OCI-M1 (cell line): ENCODE results near the gene RNU2-1.
"Not testable (repeated sequence)": the region's sequence is repeated elsewhere in the genome, so short reads cannot be mapped to it uniquely, and the experiment has no call there.

Experiments
- DNase-seq: peaks from one replicate; lab custom pipeline; 2025; lab: John Stamatoyannopoulos, UW

Gene RNU2-1

DNA sequence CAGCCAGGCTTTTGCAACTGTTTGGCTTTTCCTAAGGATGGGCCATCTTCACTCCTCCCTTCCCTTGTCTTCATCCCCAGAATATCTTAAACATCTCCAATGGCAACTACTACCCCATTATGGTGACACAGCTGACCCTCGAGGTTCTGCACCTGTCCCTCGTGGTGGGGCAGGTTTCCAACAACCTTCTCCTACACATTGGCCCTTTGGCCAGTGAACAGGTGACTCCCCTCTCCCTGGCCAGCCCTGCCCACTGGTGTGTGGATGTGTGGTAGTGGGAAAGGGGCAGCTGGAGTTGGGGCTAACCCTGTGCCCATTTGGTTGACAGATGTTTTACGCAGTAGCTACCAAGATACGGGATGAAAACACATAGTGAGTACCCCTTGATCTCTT, 17.4 kb downstream of the RNU2-1 start:
- no peak for DNase-seq

GRCh38 chr17:43215341-43215740, 18.4 kb downstream of the RNU2-1 start:
- DNase-seq = no peak

DNA sequence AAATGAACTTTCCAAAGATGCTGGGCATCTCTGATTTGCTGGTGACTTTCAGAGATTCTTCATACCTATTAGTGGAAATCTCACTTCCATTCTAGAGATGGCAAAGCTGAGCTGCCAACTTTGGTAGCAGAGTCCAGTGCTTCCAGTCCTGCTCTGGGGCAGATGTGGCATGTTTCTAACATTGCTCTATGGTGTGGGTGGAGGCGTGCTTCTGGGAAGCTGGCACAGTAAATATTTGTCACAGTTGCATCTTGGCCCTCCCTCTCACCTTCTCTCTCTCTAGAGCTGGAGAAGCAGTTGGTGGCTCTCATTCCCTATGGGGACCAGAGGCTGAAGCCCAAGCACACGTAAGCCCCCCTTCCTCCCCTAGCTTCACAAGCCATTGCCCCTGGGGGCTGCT, 20.2 kb downstream of the RNU2-1 start:
- DNase-seq = no peak

- DNase-seq = peak; percentile 71
Measured at GRCh38 chr17:43212641-43213490, 20.9 kb downstream of the RNU2-1 start.

DNA sequence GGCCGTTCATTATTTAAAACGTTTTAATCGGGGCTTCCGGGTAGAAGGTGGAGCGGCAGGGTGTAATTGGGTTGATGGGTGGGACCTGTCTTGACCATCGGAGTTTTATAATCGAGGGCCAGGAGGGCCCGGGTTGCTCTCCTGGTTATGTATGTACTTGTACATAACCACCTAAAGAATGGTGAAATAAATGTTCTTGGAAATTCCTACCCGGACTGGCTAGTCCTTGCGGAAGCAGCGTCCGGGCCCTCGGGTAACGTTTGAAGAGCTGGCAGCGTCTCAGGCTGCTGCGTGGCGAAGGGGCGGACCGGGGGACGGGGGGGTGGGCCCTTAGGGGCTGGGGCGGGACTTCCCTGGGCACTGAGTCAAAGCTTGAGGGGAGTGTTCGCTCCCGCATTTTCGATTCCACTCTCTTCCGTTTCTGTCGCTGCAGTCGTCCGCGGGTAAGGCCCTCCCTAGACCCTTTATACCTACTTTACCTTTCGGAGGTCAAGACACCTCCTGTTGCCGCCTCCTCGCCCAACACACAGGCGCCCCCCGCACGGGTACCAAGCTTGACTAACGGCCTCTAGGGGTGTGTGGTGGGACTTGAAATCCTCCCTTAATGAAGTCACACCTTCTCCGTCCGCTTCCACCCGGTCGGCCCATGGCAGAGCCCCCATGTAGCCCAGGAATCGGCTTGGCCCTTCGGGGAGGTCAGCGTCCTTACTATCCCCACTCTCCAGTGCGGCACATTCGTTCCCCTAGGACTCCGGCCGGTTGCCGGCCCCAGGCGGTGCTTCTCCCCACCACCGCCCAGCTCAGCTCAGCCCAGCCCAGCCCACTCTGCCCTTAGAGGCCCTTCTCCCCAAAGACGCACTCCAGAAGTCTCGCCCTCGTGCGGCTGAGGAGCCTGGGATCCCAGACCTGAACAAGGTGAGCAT, 22.0 kb downstream of the RNU2-1 start, which contains the start of gene TMEM106A:
Gene TMEM106A (plus strand): TSS at position 396 of the 923 bp plus-strand sequence. CDS start 1,167 bp downstream, outside the sequence.
- DNase-seq = peak; percentile 86

DNA sequence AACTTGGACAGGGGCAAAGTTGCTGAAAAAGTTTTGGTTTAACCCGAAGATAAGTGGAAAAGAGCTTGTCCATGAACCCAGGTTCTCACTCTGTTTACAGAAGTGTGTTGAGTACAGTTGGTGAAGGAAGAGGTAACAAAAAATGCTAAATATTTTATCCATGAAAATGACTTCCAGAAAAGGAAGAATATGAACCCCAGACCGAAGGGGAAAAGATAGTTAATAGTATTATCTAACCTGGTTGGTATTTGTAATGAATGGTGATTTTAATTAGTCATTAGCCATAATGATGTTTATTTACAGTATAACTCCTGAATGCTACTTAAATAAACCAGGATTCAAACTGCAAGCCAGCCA, 22.7 kb downstream of the RNU2-1 start:
- DNase-seq = peak; percentile 57

DNA sequence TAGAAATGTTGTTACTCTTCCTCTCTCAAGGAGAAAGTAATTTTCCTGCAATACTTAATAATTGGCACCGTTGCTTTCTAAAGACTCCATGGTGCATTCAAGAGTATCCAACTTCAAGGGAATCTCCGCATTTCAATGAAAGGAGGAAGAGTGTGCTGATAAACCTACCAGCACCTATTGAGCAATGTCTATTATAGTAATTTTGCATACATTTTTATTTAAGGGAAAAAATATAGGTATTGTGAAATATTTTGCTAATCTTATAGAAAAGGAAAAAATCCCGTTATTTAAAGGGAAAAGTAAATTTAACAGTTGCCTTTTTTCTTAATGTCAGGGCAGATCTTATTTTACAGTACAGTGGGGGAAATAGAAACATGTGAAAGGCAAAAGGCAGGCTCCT, 23.2 kb downstream of the RNU2-1 start:
- no peak for DNase-seq

- DNase-seq = not testable (repeated sequence)
Measured at GRCh38 chr17:43203013-43203412, 30.8 kb downstream of the RNU2-1 start.

DNA sequence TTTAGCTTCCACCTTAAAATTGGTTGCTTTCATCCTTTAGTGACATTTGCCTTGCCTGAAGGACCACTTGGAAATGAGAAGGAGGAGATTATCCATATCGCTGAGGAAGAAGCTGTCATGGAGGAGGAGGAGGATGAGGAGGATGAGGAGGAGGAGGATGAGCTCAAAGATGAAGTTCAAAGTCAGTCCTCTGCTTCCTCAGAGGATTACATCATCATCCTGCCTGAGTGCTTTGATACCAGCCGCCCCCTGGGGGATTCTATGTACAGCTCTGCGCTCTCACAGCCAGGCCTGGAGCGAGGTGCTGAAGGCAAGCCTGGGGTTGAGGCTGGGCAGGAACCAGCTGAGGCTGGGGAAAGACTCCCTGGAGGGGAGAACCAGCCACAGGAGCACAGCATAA, 33.6 kb downstream of the RNU2-1 start:
- no peak for DNase-seq

GRCh38 chr17:43199633-43200032, 34.1 kb downstream of the RNU2-1 start:
- DNase-seq = no peak

DNA sequence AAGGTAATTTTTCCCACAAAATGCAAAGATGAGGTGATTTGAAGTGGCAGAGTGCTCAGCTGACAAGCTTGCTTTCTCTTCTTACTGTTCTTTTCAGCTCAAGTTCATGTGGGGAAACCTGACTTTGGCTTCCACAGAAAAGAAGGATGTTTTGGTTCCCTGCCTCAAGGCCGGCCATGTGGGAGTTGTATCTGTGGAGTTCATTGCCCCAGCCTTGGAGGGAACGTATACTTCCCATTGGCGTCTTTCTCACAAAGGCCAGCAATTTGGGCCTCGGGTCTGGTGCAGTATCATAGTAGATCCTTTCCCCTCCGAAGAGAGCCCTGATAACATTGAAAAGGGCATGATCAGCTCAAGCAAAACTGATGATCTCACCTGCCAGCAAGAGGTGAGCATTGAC, 40.5 kb downstream of the RNU2-1 start:
- no peak for DNase-seq

DNA sequence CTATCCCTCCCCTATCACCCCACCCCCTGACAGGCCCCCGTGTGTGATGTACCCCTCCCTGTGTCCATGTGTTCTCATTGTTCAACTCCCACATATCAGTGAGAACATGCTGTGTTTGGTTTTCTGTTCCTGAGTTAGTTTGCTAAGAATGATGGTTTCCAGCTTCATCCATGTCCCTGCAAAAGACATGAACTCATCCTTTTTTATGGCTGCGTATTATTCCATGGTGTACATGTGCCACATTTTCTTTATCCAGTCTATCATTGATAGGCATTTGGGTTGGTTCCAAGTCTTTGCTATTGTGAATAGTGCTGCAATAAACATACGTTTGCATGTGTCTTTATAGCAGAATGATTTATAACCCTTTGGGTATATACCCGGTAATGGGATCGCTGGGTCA, 47.1 kb downstream of the RNU2-1 start:
- not testable (repeated sequence) for DNase-seq

GRCh38 chr17:43183921-43184320, 49.9 kb downstream of the RNU2-1 start:
- DNase-seq = no peak
